HG02678 (cell line): ENCODE results near the gene NBPF6.
"Not testable (repeated sequence)": the region's sequence is repeated elsewhere in the genome, so short reads cannot be mapped to it uniquely, and the experiment has no call there.

ENCODE experiments used
- ATAC-seq: cut with Tn5 transposase; IDR thresholded peaks from one replicate; pipeline ENCODE4 v1.9.1; 2021; ENCODE audit warnings: mild to moderate bottlenecking, moderate library complexity; ENCODE audit not compliant: unreplicated experiment

The NBPF6 gene

GRCh38 chr1:108450043-108450442 is at the start of gene NBPF6:
Gene NBPF6, plus strand, starts transcription at chr1:108450343. Its CDS starts 259 bp downstream, at chr1:108450602.
- ATAC-seq: not testable (repeated sequence)

GRCh38 chr1:108411098-108411833 is 38.9 kb upstream of the NBPF6 start:
- not testable (repeated sequence) for ATAC-seq

- ATAC-seq: not testable (repeated sequence)
Measured at GRCh38 chr1:108420129-108420528, 30.0 kb upstream of the NBPF6 start.

GRCh38 chr1:108421061-108421916 is 28.9 kb upstream of the NBPF6 start:
- peak; percentile 67 for ATAC-seq

- not testable (repeated sequence) for ATAC-seq
Measured at GRCh38 chr1:108426877-108427276, 23.3 kb upstream of the NBPF6 start.

- ATAC-seq: not testable (repeated sequence)
Measured at GRCh38 chr1:108432002-108432401, 18.1 kb upstream of the NBPF6 start.

- not testable (repeated sequence) for ATAC-seq
Measured at GRCh38 chr1:108433404-108433803, 16.7 kb upstream of the NBPF6 start.

GRCh38 chr1:108438536-108438935 is 11.6 kb upstream of the NBPF6 start:
- ATAC-seq: peak; percentile 85

- not testable (repeated sequence) for ATAC-seq
Measured at GRCh38 chr1:108454521-108454920, 4.4 kb downstream of the NBPF6 start.

GRCh38 chr1:108458661-108459060 is 8.5 kb downstream of the NBPF6 start:
- not testable (repeated sequence) for ATAC-seq

- not testable (repeated sequence) for ATAC-seq
Measured at GRCh38 chr1:108461758-108462157, 11.6 kb downstream of the NBPF6 start.

GRCh38 chr1:108463962-108464361 is 13.8 kb downstream of the NBPF6 start:
- ATAC-seq: not testable (repeated sequence)

- ATAC-seq: not testable (repeated sequence)
Measured at GRCh38 chr1:108466166-108466565, 16.0 kb downstream of the NBPF6 start.

- not testable (repeated sequence) for ATAC-seq
Measured at GRCh38 chr1:108467155-108467554, 17.0 kb downstream of the NBPF6 start.

GRCh38 chr1:108470750-108471149 is 20.6 kb downstream of the NBPF6 start:
- ATAC-seq: not testable (repeated sequence)

GRCh38 chr1:108474516-108474915 is 24.4 kb downstream of the NBPF6 start:
- not testable (repeated sequence) for ATAC-seq

- no peak for ATAC-seq
Measured at GRCh38 chr1:108478429-108479015, 28.4 kb downstream of the NBPF6 start.

GRCh38 chr1:108482708-108483107 is 32.6 kb downstream of the NBPF6 start:
- ATAC-seq: no peak

GRCh38 chr1:108485990-108486389 is 35.8 kb downstream of the NBPF6 start:
- ATAC-seq: not testable (repeated sequence)

GRCh38 chr1:108486707-108487106 is 36.6 kb downstream of the NBPF6 start:
- not testable (repeated sequence) for ATAC-seq

GRCh38 chr1:108495008-108495407 is 44.9 kb downstream of the NBPF6 start:
- not testable (repeated sequence) for ATAC-seq
